ENCODE measurements around the gene APOB. TPM values are rescaled to one million over a fixed set of nuclear protein-coding genes. Genes with fewer than 3 reads are reported as not detected.
A peak's percentile ranks its signal among the peaks of the same experiment; 100 is the strongest.

APOB gene
- total and polyA plus RNA-seq, 2 of the 13 experiments (the other 11 are each of a cell fraction or from before 2014, with no cell fraction given), result 1,569 to 2,515 TPM

DNA sequence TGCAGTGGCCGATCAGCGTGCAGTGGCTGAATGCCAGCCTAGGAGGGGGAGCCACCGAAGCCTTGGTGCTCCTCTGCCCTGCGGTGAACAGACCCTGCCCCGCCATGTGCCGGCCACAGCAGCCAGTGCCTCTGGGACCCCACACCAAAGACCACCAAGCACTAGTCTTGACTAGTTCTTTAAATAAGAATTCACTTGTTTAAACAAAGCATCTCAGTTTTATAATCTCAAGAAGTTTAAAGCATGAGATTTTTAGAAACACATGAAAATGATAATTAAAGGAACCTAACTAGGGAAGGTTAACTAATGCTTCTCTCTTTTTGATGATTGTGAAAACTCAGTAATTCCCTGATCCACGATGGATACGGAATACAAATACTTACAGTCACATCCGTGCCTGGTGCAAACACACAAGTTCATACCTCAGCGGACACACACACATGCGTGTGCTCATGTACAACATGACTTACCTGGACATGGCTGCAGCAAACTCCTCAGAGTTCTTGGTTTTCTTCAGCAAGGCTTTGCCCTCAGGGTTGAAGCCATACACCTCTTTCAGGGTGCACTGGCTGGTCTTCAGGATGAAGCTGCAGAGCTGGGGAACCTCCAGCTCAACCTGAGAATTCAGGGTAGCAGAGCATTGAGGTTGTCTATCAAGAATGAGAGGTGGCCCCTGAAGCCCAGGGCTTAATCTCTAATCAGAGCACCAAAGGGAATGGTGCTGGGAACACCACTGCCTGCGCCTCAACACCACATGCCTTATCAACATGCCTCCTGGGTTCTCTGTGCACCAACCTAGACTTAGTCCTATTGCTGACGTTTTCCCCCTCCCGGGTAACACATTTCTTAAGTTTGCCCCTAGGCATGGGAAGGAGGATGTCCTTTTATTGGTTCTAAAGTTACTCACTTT, 3.1 kb downstream of the APOB start (continued):
- TF ChIP-seq, protein P1, sequence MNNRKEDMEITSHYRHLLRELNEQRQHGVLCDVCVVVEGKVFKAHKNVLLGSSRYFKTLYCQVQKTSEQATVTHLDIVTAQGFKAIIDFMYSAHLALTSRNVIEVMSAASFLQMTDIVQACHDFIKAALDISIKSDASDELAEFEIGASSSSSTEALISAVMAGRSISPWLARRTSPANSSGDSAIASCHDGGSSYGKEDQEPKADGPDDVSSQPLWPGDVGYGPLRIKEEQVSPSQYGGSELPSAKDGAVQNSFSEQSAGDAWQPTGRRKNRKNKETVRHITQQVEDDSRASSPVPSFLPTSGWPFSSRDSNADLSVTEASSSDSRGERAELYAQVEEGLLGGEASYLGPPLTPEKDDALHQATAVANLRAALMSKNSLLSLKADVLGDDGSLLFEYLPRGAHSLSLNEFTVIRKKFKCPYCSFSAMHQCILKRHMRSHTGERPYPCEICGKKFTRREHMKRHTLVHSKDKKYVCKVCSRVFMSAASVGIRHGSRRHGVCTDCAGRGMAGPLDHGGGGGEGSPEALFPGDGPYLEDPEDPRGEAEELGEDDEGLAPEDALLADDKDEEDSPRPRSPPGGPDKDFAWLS (CRISPR knock-in tag; IDR thresholded peaks at IDR 0.05; ENCODE audit: borderline replicate concordance), result no peak
- TF ChIP-seq, protein P2, sequence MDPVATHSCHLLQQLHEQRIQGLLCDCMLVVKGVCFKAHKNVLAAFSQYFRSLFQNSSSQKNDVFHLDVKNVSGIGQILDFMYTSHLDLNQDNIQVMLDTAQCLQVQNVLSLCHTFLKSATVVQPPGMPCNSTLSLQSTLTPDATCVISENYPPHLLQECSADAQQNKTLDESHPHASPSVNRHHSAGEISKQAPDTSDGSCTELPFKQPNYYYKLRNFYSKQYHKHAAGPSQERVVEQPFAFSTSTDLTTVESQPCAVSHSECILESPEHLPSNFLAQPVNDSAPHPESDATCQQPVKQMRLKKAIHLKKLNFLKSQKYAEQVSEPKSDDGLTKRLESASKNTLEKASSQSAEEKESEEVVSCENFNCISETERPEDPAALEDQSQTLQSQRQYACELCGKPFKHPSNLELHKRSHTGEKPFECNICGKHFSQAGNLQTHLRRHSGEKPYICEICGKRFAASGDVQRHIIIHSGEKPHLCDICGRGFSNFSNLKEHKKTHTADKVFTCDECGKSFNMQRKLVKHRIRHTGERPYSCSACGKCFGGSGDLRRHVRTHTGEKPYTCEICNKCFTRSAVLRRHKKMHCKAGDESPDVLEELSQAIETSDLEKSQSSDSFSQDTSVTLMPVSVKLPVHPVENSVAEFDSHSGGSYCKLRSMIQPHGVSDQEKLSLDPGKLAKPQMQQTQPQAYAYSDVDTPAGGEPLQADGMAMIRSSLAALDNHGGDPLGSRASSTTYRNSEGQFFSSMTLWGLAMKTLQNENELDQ (CRISPR knock-in tag; IDR thresholded peaks at IDR 0.05; ENCODE audit: borderline replicate concordance), result no peak
- TF ChIP-seq, protein P3, sequence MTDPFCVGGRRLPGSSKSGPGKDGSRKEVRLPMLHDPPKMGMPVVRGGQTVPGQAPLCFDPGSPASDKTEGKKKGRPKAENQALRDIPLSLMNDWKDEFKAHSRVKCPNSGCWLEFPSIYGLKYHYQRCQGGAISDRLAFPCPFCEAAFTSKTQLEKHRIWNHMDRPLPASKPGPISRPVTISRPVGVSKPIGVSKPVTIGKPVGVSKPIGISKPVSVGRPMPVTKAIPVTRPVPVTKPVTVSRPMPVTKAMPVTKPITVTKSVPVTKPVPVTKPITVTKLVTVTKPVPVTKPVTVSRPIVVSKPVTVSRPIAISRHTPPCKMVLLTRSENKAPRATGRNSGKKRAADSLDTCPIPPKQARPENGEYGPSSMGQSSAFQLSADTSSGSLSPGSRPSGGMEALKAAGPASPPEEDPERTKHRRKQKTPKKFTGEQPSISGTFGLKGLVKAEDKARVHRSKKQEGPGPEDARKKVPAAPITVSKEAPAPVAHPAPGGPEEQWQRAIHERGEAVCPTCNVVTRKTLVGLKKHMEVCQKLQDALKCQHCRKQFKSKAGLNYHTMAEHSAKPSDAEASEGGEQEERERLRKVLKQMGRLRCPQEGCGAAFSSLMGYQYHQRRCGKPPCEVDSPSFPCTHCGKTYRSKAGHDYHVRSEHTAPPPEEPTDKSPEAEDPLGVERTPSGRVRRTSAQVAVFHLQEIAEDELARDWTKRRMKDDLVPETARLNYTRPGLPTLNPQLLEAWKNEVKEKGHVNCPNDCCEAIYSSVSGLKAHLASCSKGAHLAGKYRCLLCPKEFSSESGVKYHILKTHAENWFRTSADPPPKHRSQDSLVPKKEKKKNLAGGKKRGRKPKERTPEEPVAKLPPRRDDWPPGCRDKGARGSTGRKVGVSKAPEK (CRISPR knock-in tag; IDR thresholded peaks at IDR 0.05; ENCODE audit: borderline replicate concordance), result peak; percentile 71
- TF ChIP-seq ZFY (CRISPR knock-in tag; IDR thresholded peaks at IDR 0.05) (0 out of 2 replicates have a peak, but pooled peaks have one; percentile 16), ZNF574 (CRISPR knock-in tag; IDR thresholded peaks at IDR 0.05) (peak; percentile 15; the same call in 1 of the 2 replicates), ZNF30 (CRISPR knock-in tag; IDR thresholded peaks at IDR 0.05) (peak; percentile 49; the same call in 1 of the 2 replicates), ETV6 (CRISPR knock-in tag; conservative IDR thresholded peaks at IDR 0.05) (peak; percentile 20; the same call in 1 of the 2 replicates), U2AF1 (optimal IDR thresholded peaks at IDR 0.05; ENCODE audit: low read depth, low read length) (peak; percentile 35), ZKSCAN5 (CRISPR knock-in tag; IDR thresholded peaks at IDR 0.05) (0 out of 2 replicates have a peak, but pooled peaks have one; percentile 34), ZNF878 (CRISPR knock-in tag; IDR thresholded peaks at IDR 0.05) (0 out of 2 replicates have a peak, but pooled peaks have one; percentile 62), EEA1 (CRISPR knock-in tag; IDR thresholded peaks at IDR 0.05; ENCODE audit: borderline replicate concordance) (no peak), MIER3 (CRISPR knock-in tag; IDR thresholded peaks at IDR 0.05; ENCODE audit: borderline replicate concordance) (0 out of 2 replicates have a peak, but pooled peaks have one; percentile 25)
- TF ChIP-seq, protein P4, sequence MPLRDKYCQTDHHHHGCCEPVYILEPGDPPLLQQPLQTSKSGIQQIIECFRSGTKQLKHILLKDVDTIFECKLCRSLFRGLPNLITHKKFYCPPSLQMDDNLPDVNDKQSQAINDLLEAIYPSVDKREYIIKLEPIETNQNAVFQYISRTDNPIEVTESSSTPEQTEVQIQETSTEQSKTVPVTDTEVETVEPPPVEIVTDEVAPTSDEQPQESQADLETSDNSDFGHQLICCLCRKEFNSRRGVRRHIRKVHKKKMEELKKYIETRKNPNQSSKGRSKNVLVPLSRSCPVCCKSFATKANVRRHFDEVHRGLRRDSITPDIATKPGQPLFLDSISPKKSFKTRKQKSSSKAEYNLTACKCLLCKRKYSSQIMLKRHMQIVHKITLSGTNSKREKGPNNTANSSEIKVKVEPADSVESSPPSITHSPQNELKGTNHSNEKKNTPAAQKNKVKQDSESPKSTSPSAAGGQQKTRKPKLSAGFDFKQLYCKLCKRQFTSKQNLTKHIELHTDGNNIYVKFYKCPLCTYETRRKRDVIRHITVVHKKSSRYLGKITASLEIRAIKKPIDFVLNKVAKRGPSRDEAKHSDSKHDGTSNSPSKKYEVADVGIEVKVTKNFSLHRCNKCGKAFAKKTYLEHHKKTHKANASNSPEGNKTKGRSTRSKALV (CRISPR knock-in tag; IDR thresholded peaks at IDR 0.05), result 0 out of 2 replicates have a peak, but pooled peaks have one; percentile 25

Measured in HepG2 (cell line).